ENCODE data around the gene CXADR.
"Not testable (repeated sequence)": the region's sequence is repeated elsewhere in the genome, so short reads cannot be mapped to it uniquely, and the experiment has no call there.

The CXADR gene

GRCh38 chr21:17506951-17507350 lies 5.9 kb upstream of the CXADR start:
- DNase-seq, result no peak

GRCh38 chr21:17507591-17507990 lies 5.3 kb upstream of the CXADR start:
- DNase-seq, result no peak

GRCh38 chr21:17513214-17514123 lies 626 bp downstream of the CXADR start:
- DNase-seq, result peak; percentile 2

- no peak for DNase-seq
These were observed 1.4 kb downstream of the CXADR start for GRCh38 chr21:17514124-17514845.

GRCh38 chr21:17517008-17517407 lies 4.2 kb downstream of the CXADR start:
- not testable (repeated sequence) for DNase-seq

GRCh38 chr21:17519208-17519738 lies 6.4 kb downstream of the CXADR start:
- DNase-seq, result no peak

GRCh38 chr21:17519965-17520609 lies 7.2 kb downstream of the CXADR start:
- DNase-seq, result no peak

- DNase-seq, result no peak
These were observed 10.2 kb downstream of the CXADR start for GRCh38 chr21:17523007-17523451.

GRCh38 chr21:17523979-17524494 lies 11.2 kb downstream of the CXADR start:
- not testable (repeated sequence) for DNase-seq

- DNase-seq, result no peak
These were observed 11.8 kb downstream of the CXADR start for GRCh38 chr21:17524635-17525034.

- no peak for DNase-seq
These were observed 13.9 kb downstream of the CXADR start for GRCh38 chr21:17526776-17527175.

- no peak for DNase-seq
These were observed 14.4 kb downstream of the CXADR start for GRCh38 chr21:17527240-17527639.

- no peak for DNase-seq
These were observed 14.9 kb downstream of the CXADR start for GRCh38 chr21:17527711-17528110.

GRCh38 chr21:17529648-17530047 lies 16.8 kb downstream of the CXADR start:
- no peak for DNase-seq

- DNase-seq, result no peak
These were observed 19.4 kb downstream of the CXADR start for GRCh38 chr21:17532292-17532691.

GRCh38 chr21:17536381-17536780 lies 23.5 kb downstream of the CXADR start:
- DNase-seq, result no peak

GRCh38 chr21:17537299-17537698 lies 24.5 kb downstream of the CXADR start:
- DNase-seq, result no peak

- DNase-seq, result no peak
These were observed 25.7 kb downstream of the CXADR start for GRCh38 chr21:17538576-17538975.

GRCh38 chr21:17539323-17539722 lies 26.5 kb downstream of the CXADR start:
- DNase-seq, result no peak

GRCh38 chr21:17539743-17540341 lies 27.0 kb downstream of the CXADR start:
- DNase-seq, result no peak

GRCh38 chr21:17540530-17540929 lies 27.7 kb downstream of the CXADR start:
- DNase-seq, result no peak

- DNase-seq, result no peak
These were observed 29.6 kb downstream of the CXADR start for GRCh38 chr21:17542371-17543011.

Measured in activated effector memory CD4-positive, alpha-beta T cell treated with Interleukin-2 at 50 U/mL for 16 hours (primary cell).